Panc1 (cell line): Measurements from ENCODE around the gene EAF1.

ENCODE experiments used
- POLR2AphosphoS5 ChIP-seq: IDR thresholded peaks from 2 replicates; pipeline ENCODE4 v1.6.1; 2012; ENCODE audit warnings: mild to moderate bottlenecking, low read depth, low read length, moderate library complexity
- SIN3A ChIP-seq: IDR thresholded peaks from 2 replicates; pipeline ENCODE4 v1.6.1; 2012; ENCODE audit warnings: low read depth, mild to moderate bottlenecking, low read length, moderate library complexity, borderline replicate concordance; ENCODE audit not compliant: insufficient read depth
- TF ChIP-seq, protein P1 (sequence below): fragments of 450-650 bp; IDR thresholded peaks from 2 replicates; pipeline ENCODE4 v1.5.1; 2017; ENCODE audit warnings: mild to moderate bottlenecking
- TF ChIP-seq, protein P2 (sequence below), 2 experiments: IDR thresholded peaks; 2 replicates each; pipeline ENCODE4 v1.6.1; 2011 to 2012; ENCODE audit warnings: low read depth in 2 of 2, control low read depth in 1 of 2, low read length in 1 of 2, mild to moderate bottlenecking in 1 of 2, moderate library complexity in 1 of 2; ENCODE audit not compliant: insufficient read depth in 1 of 2

- TF ChIP-seq, protein P1, sequence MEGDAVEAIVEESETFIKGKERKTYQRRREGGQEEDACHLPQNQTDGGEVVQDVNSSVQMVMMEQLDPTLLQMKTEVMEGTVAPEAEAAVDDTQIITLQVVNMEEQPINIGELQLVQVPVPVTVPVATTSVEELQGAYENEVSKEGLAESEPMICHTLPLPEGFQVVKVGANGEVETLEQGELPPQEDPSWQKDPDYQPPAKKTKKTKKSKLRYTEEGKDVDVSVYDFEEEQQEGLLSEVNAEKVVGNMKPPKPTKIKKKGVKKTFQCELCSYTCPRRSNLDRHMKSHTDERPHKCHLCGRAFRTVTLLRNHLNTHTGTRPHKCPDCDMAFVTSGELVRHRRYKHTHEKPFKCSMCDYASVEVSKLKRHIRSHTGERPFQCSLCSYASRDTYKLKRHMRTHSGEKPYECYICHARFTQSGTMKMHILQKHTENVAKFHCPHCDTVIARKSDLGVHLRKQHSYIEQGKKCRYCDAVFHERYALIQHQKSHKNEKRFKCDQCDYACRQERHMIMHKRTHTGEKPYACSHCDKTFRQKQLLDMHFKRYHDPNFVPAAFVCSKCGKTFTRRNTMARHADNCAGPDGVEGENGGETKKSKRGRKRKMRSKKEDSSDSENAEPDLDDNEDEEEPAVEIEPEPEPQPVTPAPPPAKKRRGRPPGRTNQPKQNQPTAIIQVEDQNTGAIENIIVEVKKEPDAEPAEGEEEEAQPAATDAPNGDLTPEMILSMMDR: no peak
- TF ChIP-seq SIN3A: no peak
- TF ChIP-seq, protein P2, sequence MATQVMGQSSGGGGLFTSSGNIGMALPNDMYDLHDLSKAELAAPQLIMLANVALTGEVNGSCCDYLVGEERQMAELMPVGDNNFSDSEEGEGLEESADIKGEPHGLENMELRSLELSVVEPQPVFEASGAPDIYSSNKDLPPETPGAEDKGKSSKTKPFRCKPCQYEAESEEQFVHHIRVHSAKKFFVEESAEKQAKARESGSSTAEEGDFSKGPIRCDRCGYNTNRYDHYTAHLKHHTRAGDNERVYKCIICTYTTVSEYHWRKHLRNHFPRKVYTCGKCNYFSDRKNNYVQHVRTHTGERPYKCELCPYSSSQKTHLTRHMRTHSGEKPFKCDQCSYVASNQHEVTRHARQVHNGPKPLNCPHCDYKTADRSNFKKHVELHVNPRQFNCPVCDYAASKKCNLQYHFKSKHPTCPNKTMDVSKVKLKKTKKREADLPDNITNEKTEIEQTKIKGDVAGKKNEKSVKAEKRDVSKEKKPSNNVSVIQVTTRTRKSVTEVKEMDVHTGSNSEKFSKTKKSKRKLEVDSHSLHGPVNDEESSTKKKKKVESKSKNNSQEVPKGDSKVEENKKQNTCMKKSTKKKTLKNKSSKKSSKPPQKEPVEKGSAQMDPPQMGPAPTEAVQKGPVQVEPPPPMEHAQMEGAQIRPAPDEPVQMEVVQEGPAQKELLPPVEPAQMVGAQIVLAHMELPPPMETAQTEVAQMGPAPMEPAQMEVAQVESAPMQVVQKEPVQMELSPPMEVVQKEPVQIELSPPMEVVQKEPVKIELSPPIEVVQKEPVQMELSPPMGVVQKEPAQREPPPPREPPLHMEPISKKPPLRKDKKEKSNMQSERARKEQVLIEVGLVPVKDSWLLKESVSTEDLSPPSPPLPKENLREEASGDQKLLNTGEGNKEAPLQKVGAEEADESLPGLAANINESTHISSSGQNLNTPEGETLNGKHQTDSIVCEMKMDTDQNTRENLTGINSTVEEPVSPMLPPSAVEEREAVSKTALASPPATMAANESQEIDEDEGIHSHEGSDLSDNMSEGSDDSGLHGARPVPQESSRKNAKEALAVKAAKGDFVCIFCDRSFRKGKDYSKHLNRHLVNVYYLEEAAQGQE (IDR thresholded peaks at IDR 0.05; ENCODE audit: insufficient read depth in 1 of 2, low read depth in 2 of 2, low read length in 1 of 2): no peak
- no peak for TF ChIP-seq POLR2AphosphoS5
Observed at GRCh38 chr3:15404767-15405166, 22.6 kb upstream of the EAF1 start.
